Adipocyte (in vitro differentiated cells): ENCODE measurements around the gene TALDO1.

ENCODE experiments used
- DNase-seq: peaks from one replicate; pipeline ENCODE4 v3.0.0-alpha.2; 2015; ENCODE audit warnings: low read depth
- H3K27me3 ChIP-seq: replicated peaks from 2 replicates; pipeline ENCODE4 v1.7.0; 2013; ENCODE audit warnings: mild to moderate bottlenecking, low read length, moderate library complexity; ENCODE audit not compliant: control insufficient read depth, insufficient read depth
- H3K36me3 ChIP-seq: 2 replicates; pipeline ENCODE4 v1.7.0; 2013; ENCODE audit warnings: low read length, mild to moderate bottlenecking, moderate library complexity; ENCODE audit not compliant: control insufficient read depth, insufficient read depth, severe bottlenecking
- H3K4me1 ChIP-seq: 2 replicates; pipeline ENCODE4 v1.7.0; 2013; ENCODE audit warnings: mild to moderate bottlenecking, low read length, moderate library complexity; ENCODE audit not compliant: control insufficient read depth, insufficient read depth
- H3K4me3 ChIP-seq: 2 replicates; pipeline ENCODE4 v1.7.0; 2013; ENCODE audit warnings: mild to moderate bottlenecking, low read length, moderate library complexity
- H3K9ac ChIP-seq: 2 replicates; pipeline ENCODE4 v1.7.0; 2013; ENCODE audit warnings: mild to moderate bottlenecking, low read length, moderate library complexity
- H3K9me3 ChIP-seq: 2 replicates; pipeline ENCODE4 v1.7.0; 2013; ENCODE audit warnings: mild to moderate bottlenecking, low read length, moderate library complexity; ENCODE audit not compliant: control insufficient read depth

Gene TALDO1

DNA sequence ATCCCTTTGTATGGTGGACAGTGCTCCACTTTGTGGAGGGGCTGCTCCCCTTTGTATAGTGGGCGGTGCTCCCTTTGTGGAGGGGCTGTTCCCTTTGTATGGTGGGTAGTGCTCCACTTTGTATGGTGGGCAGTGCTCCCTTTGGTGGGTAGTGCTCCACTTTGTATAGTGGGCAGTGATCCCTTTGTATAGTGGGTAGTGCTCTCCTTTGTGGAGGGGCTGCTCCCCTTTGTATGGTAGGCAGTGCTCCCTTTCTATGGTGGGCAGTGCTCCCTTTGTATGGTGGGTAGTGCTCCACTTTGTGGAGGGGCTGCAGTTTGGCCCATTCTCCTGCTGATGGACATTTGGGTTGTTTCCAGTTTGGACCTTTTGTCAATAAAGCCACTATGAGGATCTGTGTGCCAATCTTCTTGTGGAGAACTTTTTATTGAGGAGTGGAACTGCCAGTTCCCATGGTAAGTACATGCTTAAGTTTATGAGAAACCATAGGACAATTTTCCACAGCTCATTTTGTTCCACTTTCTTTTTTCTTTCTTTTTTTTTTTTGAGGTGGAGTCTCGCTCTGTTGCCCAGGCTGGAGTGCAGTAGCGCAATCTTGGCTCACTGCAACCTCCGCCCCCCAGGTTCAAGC, 4.6 kb upstream of the TALDO1 start:
- Histone ChIP-seq H3K4me1 (peaks cover 5% of the 10 kb centered on the region), H3K9ac (no peak overlapping the region), H3K9me3 (no peaks in the 10 kb centered on the region), H3K4me3 (no peak overlapping the region), H3K27me3 (no peaks in the 10 kb centered on the region), H3K36me3 (no peaks in the 10 kb centered on the region)
- no peak for DNase-seq

DNA sequence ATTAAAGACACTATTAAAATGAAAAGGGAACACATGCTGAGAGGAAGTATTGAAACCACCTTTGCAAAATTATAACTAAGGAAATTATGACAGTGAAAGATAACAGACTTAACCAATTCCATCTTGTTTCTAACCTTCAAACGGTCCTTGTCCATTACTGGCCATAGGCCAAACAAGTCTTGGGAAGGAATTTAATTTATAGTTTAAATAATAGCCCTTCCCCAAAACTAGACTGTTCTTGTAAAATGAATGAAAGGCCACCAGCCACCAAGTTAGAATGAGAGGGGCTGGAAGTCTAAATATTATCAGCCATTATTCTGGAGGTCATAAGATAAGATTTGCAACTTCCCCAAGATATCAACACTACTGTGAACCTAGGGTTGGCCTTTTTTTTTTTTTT, 1.8 kb upstream of the TALDO1 start:
- no peaks in the 10 kb centered on the region for H3K27me3 ChIP-seq
- no peaks in the 10 kb centered on the region for H3K9me3 ChIP-seq
- no peak overlapping the region for H3K4me3 ChIP-seq
- no peak for DNase-seq
- H3K9ac ChIP-seq: no peak overlapping the region
- H3K4me1 ChIP-seq: peaks cover 24% of the 10 kb centered on the region
- no peaks in the 10 kb centered on the region for H3K36me3 ChIP-seq

DNA sequence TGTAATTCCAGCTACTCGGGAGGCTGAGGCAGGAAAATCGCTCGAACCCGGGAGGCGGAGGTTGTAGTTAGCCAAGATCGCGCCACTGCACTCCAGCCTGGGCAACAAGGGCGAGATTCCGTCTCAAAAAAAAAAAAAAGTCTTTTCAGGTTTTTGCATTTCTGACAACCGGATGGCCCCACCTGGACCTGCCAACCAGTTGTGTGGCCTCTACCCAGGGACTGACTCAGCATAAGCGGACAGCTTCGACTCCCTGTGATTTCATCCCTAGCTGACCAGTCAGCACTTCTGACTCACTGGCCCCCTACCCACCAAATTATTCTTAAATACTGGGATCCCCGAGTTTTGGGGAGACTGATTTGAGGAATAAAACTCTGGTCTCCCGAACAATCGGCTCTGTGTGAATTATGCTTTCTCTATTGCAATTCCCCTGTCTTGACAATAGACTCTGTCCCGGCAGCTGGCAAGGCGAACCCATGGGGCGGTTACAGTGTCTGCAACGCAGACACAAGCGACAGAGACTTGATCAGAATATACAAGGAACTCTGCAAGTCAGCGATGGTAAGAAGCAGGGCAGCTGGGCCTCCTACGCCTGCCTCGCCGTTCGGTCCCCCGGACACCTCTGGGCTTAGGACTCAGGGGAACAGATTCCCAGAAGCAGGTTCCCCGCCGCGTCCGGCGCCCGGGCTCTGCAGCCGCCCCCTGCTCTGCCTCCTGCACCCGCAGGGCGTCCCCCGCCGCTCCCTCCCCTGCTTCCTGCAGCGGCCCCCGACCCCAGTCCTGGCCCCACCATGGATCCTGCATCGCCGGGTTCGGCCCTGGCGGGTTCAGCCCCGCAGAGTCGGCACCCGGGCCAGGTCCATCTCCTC, 741 bp upstream of the TALDO1 start:
- H3K9ac ChIP-seq: peak overlapping the region; percentile 97
- peak overlapping the region; percentile 95 for H3K4me3 ChIP-seq
- no peaks in the 10 kb centered on the region for H3K36me3 ChIP-seq
- no peaks in the 10 kb centered on the region for H3K9me3 ChIP-seq
- no peaks in the 10 kb centered on the region for H3K27me3 ChIP-seq
- H3K4me1 ChIP-seq: peaks cover 26% of the 10 kb centered on the region
- peak; percentile 34 for DNase-seq

GRCh38 chr11:748007-748359, 719 bp downstream of the TALDO1 start:
- H3K9me3 ChIP-seq: no peaks in the 10 kb centered on the region
- peaks cover 7% of the 10 kb centered on the region for H3K36me3 ChIP-seq
- no peaks in the 10 kb centered on the region for H3K27me3 ChIP-seq
- H3K9ac ChIP-seq: peak overlapping the region; percentile 97
- H3K4me1 ChIP-seq: peaks cover 30% of the 10 kb centered on the region
- DNase-seq: peak; percentile 51
- peak overlapping the region; percentile 95 for H3K4me3 ChIP-seq

DNA sequence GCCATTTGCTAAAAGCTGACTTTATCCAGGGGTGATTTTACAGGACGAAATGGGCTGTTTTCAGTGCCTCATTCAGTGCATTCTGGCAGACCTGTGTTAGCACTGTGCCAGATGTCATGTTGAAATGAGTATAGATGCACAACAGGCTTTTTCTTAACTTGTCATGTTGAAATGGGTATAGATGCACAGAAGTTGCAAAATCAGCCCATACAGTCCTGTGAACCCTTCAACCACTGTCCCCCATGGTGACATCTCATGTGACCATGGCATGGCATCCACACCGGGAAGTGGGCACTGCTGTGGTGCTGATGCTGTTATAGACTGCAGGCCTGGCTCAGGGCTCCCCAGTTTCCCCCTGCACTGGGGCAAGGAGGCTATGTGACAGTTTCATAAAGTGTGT, 2.5 kb downstream of the TALDO1 start:
- Histone ChIP-seq H3K9ac (peak overlapping the region; percentile 97), H3K36me3 (peaks cover 7% of the 10 kb centered on the region), H3K4me3 (peak overlapping the region; percentile 95), H3K4me1 (peaks cover 30% of the 10 kb centered on the region), H3K27me3 (no peaks in the 10 kb centered on the region), H3K9me3 (no peaks in the 10 kb centered on the region)
- peak; percentile 58 for DNase-seq

DNA sequence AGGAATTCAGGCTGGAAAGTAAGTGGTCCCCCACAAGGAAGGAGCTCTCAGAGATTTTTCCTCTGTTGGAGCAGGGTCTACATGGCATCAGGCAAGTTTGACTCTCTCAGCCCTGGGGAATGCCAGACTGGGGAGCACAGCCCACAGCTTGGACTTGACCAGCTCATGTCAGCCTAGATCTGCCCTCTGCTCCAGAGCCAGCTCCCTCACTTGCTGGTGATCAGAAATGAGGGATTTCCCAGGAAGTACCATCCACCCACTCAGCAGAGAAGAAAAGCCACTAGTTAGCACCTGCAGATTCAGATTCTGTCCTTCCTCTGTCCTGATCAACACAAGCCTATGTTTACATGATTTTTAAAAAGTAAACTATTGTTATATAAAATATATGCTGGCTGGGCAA, 13.0 kb downstream of the TALDO1 start:
- no peak for DNase-seq
- Histone ChIP-seq H3K4me1 (peaks cover 35% of the 10 kb centered on the region), H3K36me3 (peaks cover 90% of the 10 kb centered on the region), H3K4me3 (no peak overlapping the region), H3K27me3 (no peaks in the 10 kb centered on the region), H3K9me3 (no peaks in the 10 kb centered on the region), H3K9ac (peak overlapping the region; percentile 42)

- no peak for DNase-seq
- Histone ChIP-seq H3K36me3 (peaks cover 88% of the 10 kb centered on the region), H3K4me3 (no peak overlapping the region)
Observed at GRCh38 chr11:761526-762108, 14.4 kb downstream of the TALDO1 start.

DNA sequence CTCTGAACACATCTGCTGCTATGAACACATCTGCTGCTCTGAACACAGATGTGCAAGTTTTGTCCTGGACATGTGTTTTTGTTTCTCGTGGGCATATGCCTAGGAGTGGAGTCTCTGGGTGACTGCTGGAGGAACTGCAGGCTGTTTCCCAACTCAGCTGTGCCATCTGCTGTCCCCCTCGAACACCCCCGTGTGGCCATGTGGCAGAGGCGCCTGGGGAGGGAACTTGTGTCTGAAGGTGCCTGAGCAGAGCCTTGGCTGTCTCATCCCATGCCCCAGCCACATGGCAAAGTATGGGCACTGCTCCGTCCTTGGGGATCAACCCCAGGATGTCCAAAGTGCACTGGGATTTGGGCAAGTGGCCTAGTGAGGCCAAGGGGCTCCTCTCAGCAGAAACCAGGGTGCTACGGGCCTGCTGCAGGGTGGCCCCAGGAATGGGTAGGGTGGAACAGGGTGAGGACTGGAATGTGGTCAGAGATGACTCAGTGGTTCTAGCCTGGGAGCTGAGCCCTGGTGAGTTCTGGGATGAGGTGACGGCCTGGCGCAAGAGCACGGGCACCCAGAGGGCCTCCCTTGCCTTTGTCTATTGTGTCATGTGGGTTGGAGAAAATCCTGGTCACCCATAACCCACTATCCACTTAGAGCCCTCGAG, 15.3 kb downstream of the TALDO1 start:
- Histone ChIP-seq H3K9ac (peak overlapping the region; percentile 9), H3K9me3 (no peaks in the 10 kb centered on the region), H3K4me3 (no peak overlapping the region), H3K4me1 (peaks cover 50% of the 10 kb centered on the region), H3K27me3 (no peaks in the 10 kb centered on the region), H3K36me3 (peaks cover 88% of the 10 kb centered on the region)
- DNase-seq: peak; percentile 70

More at GRCh38 chr11:761526-762108, 14.4 kb downstream of the TALDO1 start:
- peaks cover 43% of the 10 kb centered on the region for H3K4me1 ChIP-seq
- no peaks in the 10 kb centered on the region for H3K9me3 ChIP-seq
- peak overlapping the region; percentile 10 for H3K9ac ChIP-seq
- H3K27me3 ChIP-seq: no peaks in the 10 kb centered on the region

- H3K9me3 ChIP-seq: no peaks in the 10 kb centered on the region
- H3K4me3 ChIP-seq: no peak overlapping the region
- no peaks in the 10 kb centered on the region for H3K27me3 ChIP-seq
- peaks cover 50% of the 10 kb centered on the region for H3K4me1 ChIP-seq
- H3K9ac ChIP-seq: peak overlapping the region; percentile 60
- H3K36me3 ChIP-seq: peaks cover 86% of the 10 kb centered on the region
- no peak for DNase-seq
Observed at GRCh38 chr11:763073-763463, 15.8 kb downstream of the TALDO1 start.

- Histone ChIP-seq H3K4me1 (peaks cover 50% of the 10 kb centered on the region), H3K36me3 (peaks cover 81% of the 10 kb centered on the region), H3K9ac (peak overlapping the region; percentile 60), H3K27me3 (no peaks in the 10 kb centered on the region), H3K4me3 (no peak overlapping the region), H3K9me3 (no peaks in the 10 kb centered on the region)
- DNase-seq: no peak
Observed at GRCh38 chr11:763549-764321, 16.5 kb downstream of the TALDO1 start.
